ENCODE results near the gene SMAD3.

Gene SMAD3

GRCh38 chr15:67196672-67197363 is 131.4 kb downstream of the SMAD3 start:
- no peak for DNase-seq (ENCODE audit: low spot score)

- DNase-seq (ENCODE audit: low spot score), result no peak
Measured at GRCh38 chr15:67197364-67197695, 131.9 kb downstream of the SMAD3 start.

GRCh38 chr15:67198157-67198754 is 132.9 kb downstream of the SMAD3 start:
- no peak for DNase-seq (ENCODE audit: low spot score)

- DNase-seq (ENCODE audit: low spot score), result no peak
Measured at GRCh38 chr15:67199391-67199790, 134.0 kb downstream of the SMAD3 start.

- no peak for DNase-seq (ENCODE audit: low spot score)
Measured at GRCh38 chr15:67199881-67200763, 134.7 kb downstream of the SMAD3 start.

- no peak for DNase-seq (ENCODE audit: low spot score)
Measured at GRCh38 chr15:67201136-67201535, 135.7 kb downstream of the SMAD3 start.

- DNase-seq (ENCODE audit: low spot score), result no peak
Measured at GRCh38 chr15:67202091-67202490, 136.7 kb downstream of the SMAD3 start.

GRCh38 chr15:67202991-67203390 is 137.6 kb downstream of the SMAD3 start:
- DNase-seq (ENCODE audit: low spot score), result no peak

- DNase-seq (ENCODE audit: low spot score), result no peak
Measured at GRCh38 chr15:67207555-67208207, 142.3 kb downstream of the SMAD3 start.

- DNase-seq (ENCODE audit: low spot score), result no peak
Measured at GRCh38 chr15:67208396-67208795, 143.0 kb downstream of the SMAD3 start.

- no peak for DNase-seq (ENCODE audit: low spot score)
Measured at GRCh38 chr15:67210555-67211168, 145.3 kb downstream of the SMAD3 start.

- no peak for DNase-seq (ENCODE audit: low spot score)
Measured at GRCh38 chr15:67212684-67213367, 147.4 kb downstream of the SMAD3 start.

GRCh38 chr15:67215102-67215501 is 149.7 kb downstream of the SMAD3 start:
- DNase-seq (ENCODE audit: low spot score), result no peak

- no peak for DNase-seq (ENCODE audit: low spot score)
Measured at GRCh38 chr15:67216859-67217258, 151.5 kb downstream of the SMAD3 start.

- no peak for DNase-seq (ENCODE audit: low spot score)
Measured at GRCh38 chr15:67218428-67218827, 153.0 kb downstream of the SMAD3 start.

- DNase-seq (ENCODE audit: low spot score), result no peak
Measured at GRCh38 chr15:67219288-67219687, 153.9 kb downstream of the SMAD3 start.

- DNase-seq (ENCODE audit: low spot score), result no peak
Measured at GRCh38 chr15:67224889-67225288, 159.5 kb downstream of the SMAD3 start.

- no peak for DNase-seq (ENCODE audit: low spot score)
Measured at GRCh38 chr15:67225336-67225735, 159.9 kb downstream of the SMAD3 start.

- no peak for DNase-seq (ENCODE audit: low spot score)
Measured at GRCh38 chr15:67227431-67227830, 162.0 kb downstream of the SMAD3 start.

- no peak for DNase-seq (ENCODE audit: low spot score)
Measured at GRCh38 chr15:67227846-67228245, 162.4 kb downstream of the SMAD3 start.

- no peak for DNase-seq (ENCODE audit: low spot score)
Measured at GRCh38 chr15:67228286-67228685, 162.9 kb downstream of the SMAD3 start.

GRCh38 chr15:67230504-67230903 is 165.1 kb downstream of the SMAD3 start:
- DNase-seq (ENCODE audit: low spot score), result no peak
